Rectal smooth muscle tissue (tissue), 1 donor: ENCODE data around the gene CACNB2.

ENCODE experiments used
- H3K27ac ChIP-seq: one replicate; pipeline ENCODE4 v1.7.0; 2013; ENCODE audit warnings: low read depth, low read length, inconsistent platforms
- H3K27me3 ChIP-seq: one replicate; pipeline ENCODE4 v1.7.0; 2013; ENCODE audit warnings: low read length; ENCODE audit not compliant: control insufficient read depth, insufficient read depth
- H3K36me3 ChIP-seq: one replicate; pipeline ENCODE4 v1.7.0; 2013; ENCODE audit warnings: low read length; ENCODE audit not compliant: control insufficient read depth, insufficient read depth
- H3K4me1 ChIP-seq: one replicate; pipeline ENCODE4 v1.7.0; 2013; ENCODE audit warnings: low read length; ENCODE audit not compliant: control insufficient read depth, insufficient read depth
- H3K4me3 ChIP-seq: one replicate; pipeline ENCODE4 v1.7.0; 2013; ENCODE audit warnings: low read length
- H3K9ac ChIP-seq: one replicate; pipeline ENCODE4 v1.7.0; 2013; ENCODE audit warnings: low read length

Gene CACNB2

DNA sequence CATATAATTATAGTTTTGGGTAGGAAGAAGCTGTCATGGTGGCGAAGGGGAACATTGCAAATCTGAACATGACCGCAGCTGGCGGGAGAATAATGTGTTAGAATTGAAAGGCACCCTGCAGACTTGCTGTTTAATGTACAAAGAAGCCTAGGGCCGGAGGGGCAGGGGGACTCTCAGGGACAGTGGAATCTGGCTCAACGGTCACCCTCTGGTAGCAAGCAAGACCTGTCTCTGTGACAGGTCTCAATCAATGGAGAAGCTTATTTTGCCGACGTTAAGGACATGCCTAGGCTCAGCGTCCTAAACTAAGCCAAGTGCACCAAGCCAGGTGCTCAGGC lies 333.9 kb downstream of the CACNB2 start:
- Histone ChIP-seq H3K27ac (no peak overlapping the region), H3K9ac (no peak overlapping the region), H3K4me1 (no peaks in the 10 kb centered on the region), H3K36me3 (no peaks in the 10 kb centered on the region), H3K4me3 (no peak overlapping the region), H3K27me3 (no peaks in the 10 kb centered on the region)

DNA sequence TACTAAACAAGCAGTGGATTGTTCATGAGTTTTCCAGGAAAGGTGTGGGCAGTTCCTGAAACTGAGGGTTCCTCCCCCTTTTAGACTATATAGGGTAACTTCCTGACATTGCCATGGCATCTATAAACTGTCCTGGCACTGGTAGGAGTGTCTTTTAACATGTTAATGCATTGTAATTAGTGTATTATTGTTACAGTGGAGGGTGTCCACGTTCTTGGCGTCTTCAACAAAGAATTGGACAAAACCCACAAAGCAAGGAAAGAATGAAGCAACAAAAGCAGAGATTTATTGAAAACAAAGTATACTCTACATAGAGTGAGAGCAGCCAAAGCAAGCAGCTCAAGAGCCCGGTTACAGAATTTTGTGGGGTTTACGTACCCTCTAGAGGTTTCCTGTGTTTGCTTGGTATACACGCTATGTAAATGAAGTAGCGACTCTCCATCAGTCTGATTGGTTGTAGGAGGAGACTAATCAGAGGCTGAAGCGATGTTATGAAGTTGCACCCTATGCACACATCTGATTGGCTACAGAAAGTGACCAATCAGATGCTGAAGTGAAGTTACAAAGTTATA lies 335.9 kb downstream of the CACNB2 start:
- Histone ChIP-seq H3K4me1 (no peaks in the 10 kb centered on the region), H3K9ac (no peak overlapping the region), H3K27ac (no peak overlapping the region), H3K36me3 (no peaks in the 10 kb centered on the region), H3K27me3 (no peaks in the 10 kb centered on the region), H3K4me3 (no peak overlapping the region)

DNA sequence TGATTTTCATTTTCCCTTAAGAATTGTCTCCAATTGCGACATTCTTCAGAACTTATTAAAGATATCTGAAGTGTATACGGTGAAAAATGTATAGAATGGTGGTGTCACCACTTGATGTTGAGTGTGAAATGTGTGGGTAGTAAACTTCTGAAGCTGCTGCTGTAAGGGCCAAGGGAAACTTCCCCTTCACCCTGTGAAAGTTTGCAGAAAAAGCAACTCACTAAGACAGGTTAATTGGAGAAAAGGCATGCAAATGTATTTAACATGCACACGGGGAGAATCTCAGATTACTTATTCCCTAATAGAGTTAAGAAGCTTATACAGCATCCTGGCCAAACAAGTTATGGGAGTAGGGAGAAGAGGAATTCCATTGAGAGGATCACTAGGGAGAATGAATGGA lies 338.1 kb downstream of the CACNB2 start:
- no peaks in the 10 kb centered on the region for H3K27me3 ChIP-seq
- H3K4me1 ChIP-seq, result no peaks in the 10 kb centered on the region
- H3K36me3 ChIP-seq, result no peaks in the 10 kb centered on the region
- H3K4me3 ChIP-seq, result no peak overlapping the region
- H3K9ac ChIP-seq, result no peak overlapping the region
- no peak overlapping the region for H3K27ac ChIP-seq

- Histone ChIP-seq H3K27me3 (no peaks in the 10 kb centered on the region), H3K36me3 (no peaks in the 10 kb centered on the region), H3K4me1 (no peaks in the 10 kb centered on the region), H3K9ac (no peak overlapping the region), H3K4me3 (no peak overlapping the region), H3K27ac (no peak overlapping the region)
Observed at GRCh38 chr10:18479502-18479901, 339.3 kb downstream of the CACNB2 start.

DNA sequence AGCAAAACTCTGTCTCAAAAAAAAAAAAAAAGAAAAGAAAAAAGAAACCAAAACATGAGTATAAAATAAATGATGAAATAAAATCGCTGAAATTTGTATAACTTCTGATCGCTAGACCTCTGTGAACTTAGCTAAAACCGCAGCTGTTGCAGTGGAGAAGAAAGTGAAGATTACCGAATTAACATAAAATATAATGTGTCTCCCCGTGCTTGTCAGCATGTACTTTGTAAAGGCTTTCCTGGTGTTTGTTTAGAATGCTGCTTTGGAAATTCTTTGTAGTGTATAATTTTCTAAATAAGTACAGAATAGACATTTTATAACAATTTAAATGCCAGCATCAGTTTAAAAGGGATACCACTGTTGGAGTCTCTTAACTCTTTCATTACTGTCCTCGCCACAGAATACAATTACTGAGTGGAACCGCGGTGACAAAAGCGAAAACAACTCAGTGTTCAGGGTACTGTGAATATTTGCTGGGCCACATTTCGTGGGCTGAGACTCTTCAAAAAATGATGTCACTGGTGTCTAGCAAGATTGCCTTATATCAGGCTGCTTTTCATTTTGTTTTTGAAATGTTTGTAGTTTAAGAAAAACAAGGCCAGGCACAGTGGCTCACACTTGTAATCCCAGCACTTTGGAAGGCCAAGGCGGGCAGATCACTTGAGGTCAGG lies 343.4 kb downstream of the CACNB2 start:
- no peaks in the 10 kb centered on the region for H3K4me1 ChIP-seq
- no peak overlapping the region for H3K27ac ChIP-seq
- no peak overlapping the region for H3K4me3 ChIP-seq
- no peaks in the 10 kb centered on the region for H3K27me3 ChIP-seq
- no peak overlapping the region for H3K9ac ChIP-seq
- no peaks in the 10 kb centered on the region for H3K36me3 ChIP-seq

- Histone ChIP-seq H3K36me3 (no peaks in the 10 kb centered on the region), H3K27ac (no peak overlapping the region), H3K27me3 (no peaks in the 10 kb centered on the region), H3K4me1 (no peaks in the 10 kb centered on the region), H3K4me3 (no peak overlapping the region), H3K9ac (no peak overlapping the region)
Observed at GRCh38 chr10:18486438-18486837, 346.2 kb downstream of the CACNB2 start.

- no peak overlapping the region for H3K4me3 ChIP-seq
- no peak overlapping the region for H3K9ac ChIP-seq
- H3K27ac ChIP-seq, result no peak overlapping the region
- H3K36me3 ChIP-seq, result no peaks in the 10 kb centered on the region
- H3K4me1 ChIP-seq, result no peaks in the 10 kb centered on the region
- H3K27me3 ChIP-seq, result no peaks in the 10 kb centered on the region
Observed at GRCh38 chr10:18490755-18491154, 350.5 kb downstream of the CACNB2 start.

DNA sequence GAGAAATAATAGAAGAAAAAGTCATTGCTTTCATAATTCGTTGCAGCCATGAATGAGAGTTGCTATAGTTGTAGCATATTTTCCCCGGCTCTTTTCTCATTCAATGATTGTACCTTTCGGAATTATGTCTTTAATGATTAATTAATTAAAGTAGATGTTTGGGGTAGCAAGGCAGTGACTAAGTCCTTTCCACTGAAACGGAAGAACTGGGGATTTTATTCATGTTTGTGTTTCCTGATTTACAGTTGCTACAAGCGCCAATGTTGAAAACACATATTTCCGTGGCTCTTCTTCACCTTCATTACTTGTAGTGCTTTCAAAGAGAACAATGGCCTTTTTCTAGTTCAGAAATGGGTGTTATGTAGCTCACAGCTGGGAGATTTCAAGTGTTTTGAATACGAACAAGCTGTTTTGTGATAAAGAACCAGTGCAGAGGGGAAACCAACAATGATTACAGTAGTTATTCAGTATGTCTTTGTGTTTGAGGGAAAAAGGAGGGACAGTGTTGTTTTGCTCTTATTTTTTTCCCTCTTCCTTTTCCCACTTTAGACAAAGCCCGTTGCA lies 357.7 kb downstream of the CACNB2 start:
- no peaks in the 10 kb centered on the region for H3K27me3 ChIP-seq
- H3K4me1 ChIP-seq, result no peaks in the 10 kb centered on the region
- no peak overlapping the region for H3K9ac ChIP-seq
- H3K4me3 ChIP-seq, result no peak overlapping the region
- H3K36me3 ChIP-seq, result no peaks in the 10 kb centered on the region
- H3K27ac ChIP-seq, result no peak overlapping the region

DNA sequence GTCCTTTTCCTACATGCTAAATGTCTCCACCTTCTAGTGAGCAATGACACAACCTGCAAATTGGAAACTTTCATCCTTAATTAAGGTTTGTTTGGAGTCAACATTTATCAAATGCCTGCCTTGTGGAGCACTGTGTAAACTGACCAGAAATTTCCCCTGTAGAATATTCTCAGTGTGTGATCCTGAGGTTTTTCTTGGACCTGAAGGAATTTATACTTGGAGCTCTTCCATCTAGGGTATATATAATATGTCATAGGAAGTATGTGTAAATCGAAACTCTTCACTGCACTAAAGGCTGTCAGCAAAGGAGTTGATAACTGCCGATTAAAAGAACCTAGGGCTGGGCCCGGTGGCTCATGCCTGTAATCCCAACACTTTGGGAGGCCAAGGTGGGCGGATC lies 358.8 kb downstream of the CACNB2 start:
- Histone ChIP-seq H3K4me3 (no peak overlapping the region), H3K36me3 (no peaks in the 10 kb centered on the region), H3K4me1 (no peaks in the 10 kb centered on the region), H3K27me3 (no peaks in the 10 kb centered on the region), H3K27ac (no peak overlapping the region), H3K9ac (no peak overlapping the region)

DNA sequence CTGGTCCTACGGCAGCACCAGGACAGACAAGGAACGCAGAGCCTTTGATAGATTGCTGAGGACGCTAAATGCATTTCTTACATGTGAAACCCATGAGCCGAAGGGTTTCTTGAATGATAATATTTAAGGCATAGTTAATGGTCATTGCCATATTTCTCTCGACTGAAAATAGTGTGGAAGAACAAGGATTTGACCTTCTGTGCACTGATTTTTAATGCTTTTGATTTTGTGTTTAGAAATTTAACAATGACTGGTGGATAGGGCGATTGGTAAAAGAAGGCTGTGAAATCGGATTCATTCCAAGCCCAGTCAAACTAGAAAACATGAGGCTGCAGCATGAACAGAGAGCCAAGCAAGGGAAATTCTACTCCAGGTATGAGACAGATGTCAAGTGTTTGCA lies 360.4 kb downstream of the CACNB2 start:
- H3K4me3 ChIP-seq, result no peak overlapping the region

DNA sequence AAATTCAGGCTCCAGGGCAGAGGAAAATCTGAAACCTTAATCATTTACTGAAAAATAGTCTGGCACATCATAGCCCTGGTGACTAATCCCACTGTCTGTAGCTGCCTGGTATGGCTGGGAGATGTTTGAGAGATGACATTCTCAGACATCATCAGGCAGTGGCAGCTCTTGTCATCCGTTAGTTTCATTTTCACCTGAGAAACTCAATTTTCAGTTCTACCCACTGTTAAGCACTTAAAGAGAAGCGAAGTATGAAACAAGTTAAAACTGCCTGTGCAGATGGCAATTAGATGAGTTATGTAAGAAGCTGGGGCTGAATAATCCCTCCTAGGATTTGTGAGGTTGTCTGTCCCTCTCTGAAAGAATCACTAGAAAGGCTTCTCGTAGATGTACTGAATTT lies 361.0 kb downstream of the CACNB2 start:
- Histone ChIP-seq H3K4me1 (no peaks in the 10 kb centered on the region), H3K4me3 (no peak overlapping the region), H3K36me3 (no peaks in the 10 kb centered on the region), H3K27me3 (no peaks in the 10 kb centered on the region), H3K9ac (no peak overlapping the region), H3K27ac (no peak overlapping the region)

More for the DNA sequence above, 360.4 kb downstream of the CACNB2 start:
- Histone ChIP-seq H3K27ac (no peak overlapping the region), H3K27me3 (no peaks in the 10 kb centered on the region), H3K36me3 (no peaks in the 10 kb centered on the region), H3K9ac (no peak overlapping the region), H3K4me1 (no peaks in the 10 kb centered on the region)

- Histone ChIP-seq H3K4me3 (no peak overlapping the region), H3K27me3 (no peaks in the 10 kb centered on the region), H3K27ac (no peak overlapping the region), H3K36me3 (no peaks in the 10 kb centered on the region), H3K9ac (no peak overlapping the region), H3K4me1 (no peaks in the 10 kb centered on the region)
Observed at GRCh38 chr10:18501629-18502028, 361.4 kb downstream of the CACNB2 start.

DNA sequence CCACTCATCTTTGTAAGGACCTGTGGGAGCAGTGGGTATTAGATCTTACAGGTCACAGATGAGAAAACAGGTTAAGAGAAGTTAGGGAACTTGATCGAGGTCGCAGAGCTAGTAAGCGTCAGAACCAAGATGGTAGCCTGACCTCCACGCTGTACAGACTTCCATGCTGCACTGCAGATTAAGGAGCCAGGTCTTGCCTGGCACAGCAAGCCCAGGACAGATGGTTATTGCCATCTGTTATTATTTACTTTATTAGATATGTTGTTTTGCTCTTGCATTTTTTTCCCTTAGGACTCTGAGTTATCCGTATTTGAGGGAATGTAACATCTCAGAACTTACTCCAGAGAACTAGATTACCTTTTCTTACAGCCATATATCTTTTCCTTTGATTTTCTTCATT lies 363.9 kb downstream of the CACNB2 start:
- no peaks in the 10 kb centered on the region for H3K36me3 ChIP-seq
- H3K9ac ChIP-seq, result no peak overlapping the region
- no peak overlapping the region for H3K4me3 ChIP-seq
- no peaks in the 10 kb centered on the region for H3K4me1 ChIP-seq
- H3K27ac ChIP-seq, result no peak overlapping the region
- no peaks in the 10 kb centered on the region for H3K27me3 ChIP-seq
